GM12878 (cell line): Measurements from ENCODE around the gene FXYD3. TPM values are rescaled to one million over a fixed set of nuclear protein-coding genes. Genes with fewer than 3 reads are reported as not detected.

Experiments
- BCL11A ChIP-seq: IDR thresholded peaks from 2 replicates; pipeline ENCODE4 v1.6.1; 2011; ENCODE audit warnings: low read depth, low read length
- CBFB ChIP-seq: IDR thresholded peaks from 2 replicates; pipeline ENCODE4 v1.6.1; 2016; ENCODE audit warnings: antibody characterized with exemption, low read depth
- EED ChIP-seq: sonication (generic); IDR thresholded peaks from 2 replicates; pipeline ENCODE4 v1.6.1; 2016; ENCODE audit warnings: antibody characterized with exemption, low read depth
- ESRRA ChIP-seq: IDR thresholded peaks from 2 replicates; pipeline ENCODE4 v1.6.1; 2012; ENCODE audit warnings: mild to moderate bottlenecking, low read length, improper control_type of control experiment
- ETV6 ChIP-seq, 2 experiments: fragments of 450-650 bp in 1 of 2; IDR thresholded peaks in 1 of 2; conservative IDR thresholded peaks in 1 of 2; 2 replicates each; pipeline ENCODE4 v1.6.1; 2014; ENCODE audit warnings: antibody characterized with exemption in 1 of 2, borderline replicate concordance in 1 of 2, low read depth in 1 of 2, mild to moderate bottlenecking in 1 of 2, moderate library complexity in 1 of 2
- KAT2A ChIP-seq: conservative IDR thresholded peaks from 2 replicates; pipeline ENCODE4 v1.6.1; 2011; ENCODE audit warnings: low read depth, low read length; ENCODE audit not compliant: control insufficient read depth
- NR2C1 ChIP-seq: fragments of 450-650 bp; IDR thresholded peaks from 2 replicates; pipeline ENCODE4 v1.6.1; 2017; ENCODE audit warnings: antibody characterized with exemption, mild to moderate bottlenecking, moderate library complexity
- PML ChIP-seq: IDR thresholded peaks from 2 replicates; pipeline ENCODE4 v1.6.1; 2012; ENCODE audit warnings: low read length, inconsistent platforms
- POU2F2 ChIP-seq: IDR thresholded peaks from 3 replicates; pipeline ENCODE4 v1.6.1; 2011; ENCODE audit warnings: low read depth, mild to moderate bottlenecking, low read length, borderline replicate concordance
- RBBP5 ChIP-seq: fragments of 200-600 bp; sonication (generic); conservative IDR thresholded peaks from 2 replicates; pipeline ENCODE4 v1.6.1; 2016
- RELA ChIP-seq: fragments of 450-650 bp; IDR thresholded peaks from 2 replicates; pipeline ENCODE4 v1.8.0; 2014; ENCODE audit warnings: borderline replicate concordance; ENCODE audit not compliant: partially characterized antibody
- SIN3A ChIP-seq: IDR thresholded peaks from 2 replicates; pipeline ENCODE4 v1.6.1; 2012; ENCODE audit warnings: low read depth, low read length, improper control_type of control experiment
- SMAD5 ChIP-seq: IDR thresholded peaks from 2 replicates; pipeline ENCODE4 v1.6.1; 2016; ENCODE audit warnings: antibody characterized with exemption, low read depth
- STAT1 ChIP-seq: fragments of 450-650 bp; conservative IDR thresholded peaks from 2 replicates; pipeline ENCODE4 v1.6.1; 2014; ENCODE audit warnings: antibody characterized with exemption, mild to moderate bottlenecking
- STAT3 ChIP-seq: IDR thresholded peaks from 2 replicates; pipeline ENCODE4 v1.6.1; 2011; ENCODE audit warnings: low read depth, low read length, improper control_type of control experiment
- SUPT20H ChIP-seq: IDR thresholded peaks from 2 replicates; pipeline ENCODE4 v1.6.1; 2011; ENCODE audit warnings: low read depth, mild to moderate bottlenecking, low read length, moderate library complexity, borderline replicate concordance; ENCODE audit not compliant: control insufficient read depth
- SUZ12 ChIP-seq: fragments of 200-600 bp; sonication (generic); IDR thresholded peaks from one replicate; pipeline ENCODE4 v1.6.1; 2018; ENCODE audit warnings: antibody characterized with exemption, mild to moderate bottlenecking; ENCODE audit not compliant: unreplicated experiment
- ZNF217 ChIP-seq: fragments of 450-650 bp; IDR thresholded peaks from 2 replicates; pipeline ENCODE4 v1.6.1; 2017; ENCODE audit warnings: antibody characterized with exemption, mild to moderate bottlenecking
- ZSCAN29 ChIP-seq: fragments of 450-650 bp; IDR thresholded peaks from 2 replicates; pipeline ENCODE4 v1.6.1; 2017; ENCODE audit warnings: mild to moderate bottlenecking, moderate library complexity
- polyA plus RNA-seq, 11 experiments: library from polyadenylated mRNA; depleted of rRNA in 4 of 11; unstranded in 6 of 11; stranded (reverse) in 5 of 11; fragments of >200 nt; fragmentation: Nextera tagmentation in 4 of 11; fragmentation: Illumina TruSeq in 1 of 11; extraction: Ambion mirVana in 4 of 11; extraction: Trizol in 1 of 11; gene quantifications; 1 replicate in 1 of 11; 2 replicates in 10 of 11; pipeline versions ENCODE4 v1.2.1 to v1.2.3, GENCODE V29; 2011 to 2016; ENCODE audit warnings: inconsistent platforms in 2 of 11, missing spikeins in 2 of 11, low read depth in 1 of 11
- total RNA-seq, 4 experiments: library from RNA; depleted of rRNA in 3 of 4; stranded (reverse); fragments of >200 nt in 3 of 4; fragmentation: Illumina TruSeq in 1 of 4; extraction: Trizol in 1 of 4; gene quantifications; 2 replicates each; pipeline versions ENCODE4 v1.2.1 to v1.2.3, GENCODE V29; 2013 to 2021
- TF ChIP-seq, protein P1 (sequence below): IDR thresholded peaks from 2 replicates; pipeline ENCODE4 v1.6.1; 2011; ENCODE audit warnings: low read depth, mild to moderate bottlenecking, low read length, moderate library complexity, borderline replicate concordance; ENCODE audit errors: extremely low read depth
- TF ChIP-seq, protein P2 (sequence below): fragments of 450-650 bp; IDR thresholded peaks from 2 replicates; pipeline ENCODE4 v1.6.1; 2017; ENCODE audit warnings: antibody characterized with exemption, mild to moderate bottlenecking, moderate library complexity
- TF ChIP-seq, protein P3 (sequence below): IDR thresholded peaks from 2 replicates; pipeline ENCODE4 v1.6.1; 2011; ENCODE audit warnings: borderline replicate concordance, low read depth, mild to moderate bottlenecking, moderate library complexity, low read length; ENCODE audit not compliant: insufficient read depth, poor library complexity, severe bottlenecking
- TF ChIP-seq, protein P4 (sequence below): fragments of 450-650 bp; formaldehyde crosslinking; IDR thresholded peaks from 2 replicates; pipeline ENCODE4 v1.4.0; 2022; ENCODE audit warnings: mild to moderate bottlenecking, moderate library complexity

FXYD3 gene
- total and polyA plus RNA-seq, 10 of the 15 experiments (the other 5 are each of a cell fraction or from before 2014, with no cell fraction given) = 0.09 to 0.44 TPM; not detected in 8

DNA sequence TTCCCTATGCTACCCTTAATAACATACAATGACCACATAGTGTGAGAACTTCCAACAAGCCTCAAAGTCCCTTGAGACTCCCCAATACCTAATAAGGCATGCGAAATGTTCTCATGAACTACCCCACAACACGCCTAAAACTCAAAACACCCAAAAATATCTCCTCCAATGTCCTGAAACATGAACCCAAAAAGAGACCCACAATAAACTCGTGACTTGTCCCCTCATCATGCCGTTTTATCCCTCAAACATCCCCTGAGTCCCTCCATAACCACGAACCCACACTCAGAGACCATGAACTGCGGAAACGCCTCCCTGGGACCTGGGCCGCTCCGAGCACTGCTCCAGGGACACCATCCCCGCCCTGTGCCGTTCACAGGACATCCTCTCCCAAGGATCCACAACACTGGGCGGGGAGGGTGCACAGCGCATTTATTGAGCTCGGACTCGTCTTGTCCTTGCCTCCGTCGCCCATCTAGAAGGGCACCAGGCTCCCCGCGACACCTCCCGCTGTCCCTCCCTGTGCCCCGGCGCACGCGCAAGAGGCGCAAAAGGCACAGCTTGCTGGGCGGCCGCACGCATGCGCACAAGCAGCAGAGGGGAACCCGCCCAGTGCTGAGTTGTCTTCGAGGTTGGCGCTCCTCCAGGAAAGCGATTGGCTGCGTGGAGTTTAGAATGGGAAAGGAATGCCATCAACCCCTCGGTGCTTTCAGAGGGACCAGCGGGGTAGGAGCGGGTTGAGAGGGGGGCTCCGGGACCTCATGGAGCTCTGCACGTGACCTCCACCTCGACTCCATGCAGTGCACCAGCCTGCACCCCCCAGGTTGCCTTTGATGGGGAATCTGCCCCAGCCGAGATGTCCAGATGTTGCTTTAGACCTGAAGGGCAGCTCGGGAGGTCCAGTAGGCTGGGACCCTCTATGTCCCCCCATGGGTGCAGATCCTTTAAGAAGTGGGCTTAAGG lies 8.8 kb downstream of the FXYD3 start (continued):
- TF ChIP-seq, protein P1, sequence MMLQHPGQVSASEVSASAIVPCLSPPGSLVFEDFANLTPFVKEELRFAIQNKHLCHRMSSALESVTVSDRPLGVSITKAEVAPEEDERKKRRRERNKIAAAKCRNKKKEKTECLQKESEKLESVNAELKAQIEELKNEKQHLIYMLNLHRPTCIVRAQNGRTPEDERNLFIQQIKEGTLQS = no peak
- TF ChIP-seq BCL11A (no peak), NR2C1 (no peak), ESRRA (no peak), SUPT20H (no peak), SUZ12 (no peak), RELA (no peak), SMAD5 (no peak), SIN3A (no peak), RBBP5 (no peak), STAT3 (no peak), ETV6 (conservative IDR thresholded peaks at IDR 0.05 in 1 of 2, IDR thresholded peaks at IDR 0.05 in 1 of 2; ENCODE audit: borderline replicate concordance in 1 of 2, low read depth in 1 of 2) (no peak), ZSCAN29 (no peak), EED (no peak), PML (no peak), POU2F2 (no peak), STAT1 (no peak), KAT2A (no peak), ZNF217 (no peak), CBFB (no peak)
- TF ChIP-seq, protein P2, sequence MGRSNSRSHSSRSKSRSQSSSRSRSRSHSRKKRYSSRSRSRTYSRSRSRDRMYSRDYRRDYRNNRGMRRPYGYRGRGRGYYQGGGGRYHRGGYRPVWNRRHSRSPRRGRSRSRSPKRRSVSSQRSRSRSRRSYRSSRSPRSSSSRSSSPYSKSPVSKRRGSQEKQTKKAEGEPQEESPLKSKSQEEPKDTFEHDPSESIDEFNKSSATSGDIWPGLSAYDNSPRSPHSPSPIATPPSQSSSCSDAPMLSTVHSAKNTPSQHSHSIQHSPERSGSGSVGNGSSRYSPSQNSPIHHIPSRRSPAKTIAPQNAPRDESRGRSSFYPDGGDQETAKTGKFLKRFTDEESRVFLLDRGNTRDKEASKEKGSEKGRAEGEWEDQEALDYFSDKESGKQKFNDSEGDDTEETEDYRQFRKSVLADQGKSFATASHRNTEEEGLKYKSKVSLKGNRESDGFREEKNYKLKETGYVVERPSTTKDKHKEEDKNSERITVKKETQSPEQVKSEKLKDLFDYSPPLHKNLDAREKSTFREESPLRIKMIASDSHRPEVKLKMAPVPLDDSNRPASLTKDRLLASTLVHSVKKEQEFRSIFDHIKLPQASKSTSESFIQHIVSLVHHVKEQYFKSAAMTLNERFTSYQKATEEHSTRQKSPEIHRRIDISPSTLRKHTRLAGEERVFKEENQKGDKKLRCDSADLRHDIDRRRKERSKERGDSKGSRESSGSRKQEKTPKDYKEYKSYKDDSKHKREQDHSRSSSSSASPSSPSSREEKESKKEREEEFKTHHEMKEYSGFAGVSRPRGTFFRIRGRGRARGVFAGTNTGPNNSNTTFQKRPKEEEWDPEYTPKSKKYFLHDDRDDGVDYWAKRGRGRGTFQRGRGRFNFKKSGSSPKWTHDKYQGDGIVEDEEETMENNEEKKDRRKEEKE = no peak
- TF ChIP-seq, protein P3, sequence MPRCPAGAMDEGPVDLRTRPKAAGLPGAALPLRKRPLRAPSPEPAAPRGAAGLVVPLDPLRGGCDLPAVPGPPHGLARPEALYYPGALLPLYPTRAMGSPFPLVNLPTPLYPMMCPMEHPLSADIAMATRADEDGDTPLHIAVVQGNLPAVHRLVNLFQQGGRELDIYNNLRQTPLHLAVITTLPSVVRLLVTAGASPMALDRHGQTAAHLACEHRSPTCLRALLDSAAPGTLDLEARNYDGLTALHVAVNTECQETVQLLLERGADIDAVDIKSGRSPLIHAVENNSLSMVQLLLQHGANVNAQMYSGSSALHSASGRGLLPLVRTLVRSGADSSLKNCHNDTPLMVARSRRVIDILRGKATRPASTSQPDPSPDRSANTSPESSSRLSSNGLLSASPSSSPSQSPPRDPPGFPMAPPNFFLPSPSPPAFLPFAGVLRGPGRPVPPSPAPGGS = peak; percentile 23
- TF ChIP-seq, protein P4, sequence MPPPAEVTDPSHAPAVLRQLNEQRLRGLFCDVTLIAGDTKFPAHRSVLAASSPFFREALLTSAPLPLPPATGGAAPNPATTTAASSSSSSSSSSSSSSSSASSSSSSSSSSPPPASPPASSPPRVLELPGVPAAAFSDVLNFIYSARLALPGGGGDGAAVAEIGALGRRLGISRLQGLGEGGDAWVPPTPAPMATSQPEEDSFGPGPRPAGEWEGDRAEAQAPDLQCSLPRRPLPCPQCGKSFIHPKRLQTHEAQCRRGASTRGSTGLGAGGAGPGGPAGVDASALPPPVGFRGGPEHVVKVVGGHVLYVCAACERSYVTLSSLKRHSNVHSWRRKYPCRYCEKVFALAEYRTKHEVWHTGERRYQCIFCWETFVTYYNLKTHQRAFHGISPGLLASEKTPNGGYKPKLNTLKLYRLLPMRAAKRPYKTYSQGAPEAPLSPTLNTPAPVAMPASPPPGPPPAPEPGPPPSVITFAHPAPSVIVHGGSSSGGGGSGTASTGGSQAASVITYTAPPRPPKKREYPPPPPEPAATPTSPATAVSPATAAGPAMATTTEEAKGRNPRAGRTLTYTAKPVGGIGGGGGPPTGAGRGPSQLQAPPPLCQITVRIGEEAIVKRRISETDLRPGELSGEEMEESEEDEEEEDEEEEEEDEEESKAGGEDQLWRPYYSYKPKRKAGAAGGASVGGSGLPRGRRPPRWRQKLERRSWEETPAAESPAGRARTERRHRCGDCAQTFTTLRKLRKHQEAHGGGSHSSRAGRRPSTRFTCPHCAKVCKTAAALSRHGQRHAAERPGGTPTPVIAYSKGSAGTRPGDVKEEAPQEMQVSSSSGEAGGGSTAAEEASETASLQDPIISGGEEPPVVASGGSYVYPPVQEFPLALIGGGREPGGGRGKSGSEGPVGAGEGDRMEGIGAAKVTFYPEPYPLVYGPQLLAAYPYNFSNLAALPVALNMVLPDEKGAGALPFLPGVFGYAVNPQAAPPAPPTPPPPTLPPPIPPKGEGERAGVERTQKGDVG (CRISPR knock-in tag) = no peak
